MM.1S (cell line): ENCODE measurements around the gene LINGO3.

Source experiments
- CTCF ChIP-seq: fragments of 300-600 bp; sonication (generic); IDR thresholded peaks from 2 replicates; pipeline ENCODE4 v1.5.1; 2016; ENCODE audit warnings: antibody characterized with exemption, low read length, mixed read lengths
- EZH2 ChIP-seq: fragments of 300-600 bp; sonication (generic); optimal IDR thresholded peaks from 2 replicates; pipeline ENCODE3; 2017; ENCODE audit warnings: low read depth, mild to moderate bottlenecking, antibody characterized with exemption, low read length, mixed read lengths
- EZH2phosphoT487 ChIP-seq: fragments of 300-600 bp; sonication (generic); IDR thresholded peaks from 2 replicates; pipeline ENCODE4 v1.6.1; 2018; ENCODE audit warnings: antibody characterized with exemption, low read length

DNA sequence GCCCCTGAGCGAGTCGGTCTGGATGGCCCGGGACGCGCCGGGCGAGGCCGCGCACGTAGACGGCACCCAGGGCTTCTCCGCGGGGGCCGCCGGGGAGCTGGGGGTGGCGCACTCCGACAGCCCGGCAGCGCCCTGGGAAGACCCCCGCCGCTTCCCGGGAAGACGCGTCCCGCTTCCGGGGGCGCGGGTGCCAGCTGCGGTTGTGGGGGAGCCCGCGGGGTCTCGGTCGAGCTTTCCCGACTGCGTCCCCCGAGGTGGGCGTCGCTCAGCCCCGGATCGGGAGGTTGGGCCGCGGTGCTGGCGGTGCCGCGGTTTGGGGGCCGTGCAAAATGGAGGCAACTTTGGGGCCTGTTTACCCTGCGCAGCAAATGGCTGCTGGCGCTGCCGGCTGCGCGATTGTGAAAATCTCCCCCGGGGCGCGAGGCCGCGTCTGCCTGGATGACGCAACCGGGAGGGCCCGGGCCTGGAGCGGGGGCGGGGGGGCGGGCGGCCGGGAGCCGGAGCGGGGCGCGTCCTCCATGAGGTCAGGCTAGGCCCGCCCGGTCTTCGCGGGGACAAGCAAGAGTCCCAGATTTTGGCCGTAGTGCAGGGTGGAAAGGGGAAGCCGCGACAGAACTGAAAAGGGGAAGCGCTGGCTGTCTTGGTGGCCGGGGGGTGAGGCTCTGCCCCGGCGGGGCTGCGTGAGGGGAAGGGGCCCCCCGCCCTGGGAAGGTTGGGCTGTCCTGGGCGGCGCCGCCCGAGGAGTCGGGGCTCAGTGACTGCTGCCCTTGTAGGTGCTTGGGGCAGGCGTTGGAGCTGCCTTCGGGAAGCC lies 37.3 kb downstream of the LINGO3 start:
- TF ChIP-seq CTCF (no peak), EZH2 (no peak), EZH2phosphoT487 (no peak)
